ENCODE data around the gene TIMM22. TPM values are rescaled to one million over a fixed set of nuclear protein-coding genes. Genes with fewer than 3 reads are reported as not detected.
"Not testable (repeated sequence)": the region's sequence is repeated elsewhere in the genome, so short reads cannot be mapped to it uniquely, and the experiment has no call there.

TIMM22 gene
- total RNA-seq, 1 donor from 2014 or later, result 19.5 TPM

DNA sequence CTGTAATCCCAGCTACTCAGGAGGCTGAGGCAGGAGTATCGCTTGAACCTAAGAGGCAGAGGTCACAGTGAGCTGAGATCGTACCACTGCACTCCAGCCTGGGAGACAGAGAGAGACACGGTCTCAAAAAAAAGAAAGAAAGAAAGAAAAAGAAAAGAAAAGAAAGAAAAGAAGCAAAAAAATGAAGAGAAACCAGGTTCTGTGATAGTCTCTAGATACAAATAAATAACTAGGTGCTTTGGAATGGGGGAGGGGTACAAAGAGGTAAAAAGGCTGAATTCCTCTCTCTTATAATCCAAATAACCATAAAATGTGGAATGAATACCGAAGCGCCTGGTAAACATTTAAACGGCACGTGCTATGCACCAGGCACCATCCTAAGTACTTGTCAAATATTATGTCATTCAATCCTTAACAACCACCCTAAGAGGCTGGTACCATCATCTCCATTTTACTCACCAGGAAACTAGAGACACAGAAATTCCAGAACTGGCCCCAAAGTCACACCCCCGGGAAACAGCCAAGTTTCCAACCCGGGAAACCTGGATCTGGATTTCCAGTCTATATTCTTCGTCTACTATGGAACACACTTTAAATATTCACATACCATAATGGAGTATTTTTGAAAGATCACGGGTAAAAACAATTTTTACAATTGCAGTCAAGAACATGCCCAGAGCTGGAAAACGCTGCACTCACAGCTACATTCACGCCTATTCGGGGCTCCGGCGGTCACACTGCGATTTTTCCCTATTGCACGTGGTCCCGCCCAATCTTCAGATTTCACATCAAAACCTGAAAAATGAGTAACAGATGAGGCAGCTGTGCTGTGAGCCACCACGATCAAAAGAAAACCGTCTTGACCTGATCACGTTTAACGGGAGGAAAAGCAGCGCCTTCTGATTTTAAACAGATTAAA lies 27.9 kb upstream of the TIMM22 start:
- Mint-ChIP-seq H3K9me3 (no peaks in the 10 kb centered on the region), H3K27ac (ENCODE audit: unreplicated experiment) (no peak overlapping the region), H3K36me3 (ENCODE audit: low read depth) (peaks cover 7% of the 10 kb centered on the region), H3K27me3 (ENCODE audit: low read depth) (no peaks in the 10 kb centered on the region), H3K4me3 (no peak overlapping the region), H3K4me1 (peaks cover 63% of the 10 kb centered on the region)
- no peak for DNase-seq (ENCODE audit: low read depth, low spot score)
- TF ChIP-seq, protein P1, sequence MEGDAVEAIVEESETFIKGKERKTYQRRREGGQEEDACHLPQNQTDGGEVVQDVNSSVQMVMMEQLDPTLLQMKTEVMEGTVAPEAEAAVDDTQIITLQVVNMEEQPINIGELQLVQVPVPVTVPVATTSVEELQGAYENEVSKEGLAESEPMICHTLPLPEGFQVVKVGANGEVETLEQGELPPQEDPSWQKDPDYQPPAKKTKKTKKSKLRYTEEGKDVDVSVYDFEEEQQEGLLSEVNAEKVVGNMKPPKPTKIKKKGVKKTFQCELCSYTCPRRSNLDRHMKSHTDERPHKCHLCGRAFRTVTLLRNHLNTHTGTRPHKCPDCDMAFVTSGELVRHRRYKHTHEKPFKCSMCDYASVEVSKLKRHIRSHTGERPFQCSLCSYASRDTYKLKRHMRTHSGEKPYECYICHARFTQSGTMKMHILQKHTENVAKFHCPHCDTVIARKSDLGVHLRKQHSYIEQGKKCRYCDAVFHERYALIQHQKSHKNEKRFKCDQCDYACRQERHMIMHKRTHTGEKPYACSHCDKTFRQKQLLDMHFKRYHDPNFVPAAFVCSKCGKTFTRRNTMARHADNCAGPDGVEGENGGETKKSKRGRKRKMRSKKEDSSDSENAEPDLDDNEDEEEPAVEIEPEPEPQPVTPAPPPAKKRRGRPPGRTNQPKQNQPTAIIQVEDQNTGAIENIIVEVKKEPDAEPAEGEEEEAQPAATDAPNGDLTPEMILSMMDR (conservative IDR thresholded peaks at IDR 0.05), result no peak

DNA sequence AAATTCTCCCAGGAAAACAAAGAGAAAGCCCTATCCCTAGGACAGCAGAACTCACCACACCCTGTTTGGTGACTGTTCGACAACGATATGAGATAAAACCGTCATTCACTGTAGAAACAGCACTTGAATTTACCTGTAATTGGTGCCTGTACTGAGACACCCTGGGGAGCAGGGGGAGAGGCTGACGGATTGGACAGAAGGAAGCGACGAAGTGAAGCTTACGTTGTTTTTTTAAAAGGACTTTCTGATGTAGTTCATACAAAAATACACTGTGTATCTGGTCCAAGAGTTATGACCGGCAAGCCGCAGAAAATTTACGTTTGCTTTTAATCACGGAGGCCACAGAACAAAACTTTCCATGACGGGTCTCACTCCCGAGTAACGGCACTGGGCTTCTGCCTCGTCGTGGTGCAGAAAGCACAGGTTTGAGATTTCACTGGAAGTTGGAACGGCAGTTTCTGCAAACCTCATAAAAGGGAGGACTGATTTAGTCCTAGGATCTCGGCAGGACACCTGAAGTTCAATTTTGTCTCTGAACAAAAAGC lies 27.0 kb upstream of the TIMM22 start:
- Mint-ChIP-seq H3K4me3 (peak overlapping the region; percentile 17), H3K36me3 (ENCODE audit: low read depth) (peaks cover 7% of the 10 kb centered on the region), H3K4me1 (peaks cover 58% of the 10 kb centered on the region), H3K27me3 (ENCODE audit: low read depth) (no peaks in the 10 kb centered on the region), H3K9me3 (no peaks in the 10 kb centered on the region), H3K27ac (ENCODE audit: unreplicated experiment) (peak overlapping the region; percentile 29)
- TF ChIP-seq, protein P1 (conservative IDR thresholded peaks at IDR 0.05), result no peak
- no peak for DNase-seq (ENCODE audit: low read depth, low spot score)

- peaks cover 57% of the 10 kb centered on the region for H3K4me1 Mint-ChIP-seq
- peaks cover 7% of the 10 kb centered on the region for H3K36me3 Mint-ChIP-seq (ENCODE audit: low read depth)
- no peaks in the 10 kb centered on the region for H3K27me3 Mint-ChIP-seq (ENCODE audit: low read depth)
- H3K4me3 Mint-ChIP-seq, result peak overlapping the region; percentile 17
- DNase-seq (ENCODE audit: low read depth, low spot score), result no peak
- H3K9me3 Mint-ChIP-seq, result no peaks in the 10 kb centered on the region
- TF ChIP-seq, protein P1 (conservative IDR thresholded peaks at IDR 0.05), result no peak
- peak overlapping the region; percentile 92 for H3K27ac Mint-ChIP-seq (ENCODE audit: unreplicated experiment)
Measured at GRCh38 chr17:970364-970763, 26.6 kb upstream of the TIMM22 start.

GRCh38 chr17:971861-972260 lies 25.1 kb upstream of the TIMM22 start:
- H3K9me3 Mint-ChIP-seq; H3K36me3 Mint-ChIP-seq (ENCODE audit: low read depth); DNase-seq (ENCODE audit: low read depth, low spot score); H3K4me3 Mint-ChIP-seq; H3K27ac Mint-ChIP-seq (ENCODE audit: unreplicated experiment); H3K27me3 Mint-ChIP-seq (ENCODE audit: low read depth): not testable (repeated sequence)
- H3K4me1 Mint-ChIP-seq, result peaks cover 58% of the 10 kb centered on the region

- no peak for DNase-seq (ENCODE audit: low read depth, low spot score)
- TF ChIP-seq, protein P1 (conservative IDR thresholded peaks at IDR 0.05), result no peak
- peak overlapping the region; percentile 56 for H3K4me3 Mint-ChIP-seq
- H3K36me3 Mint-ChIP-seq (ENCODE audit: low read depth), result peaks cover 3% of the 10 kb centered on the region
- peaks cover 63% of the 10 kb centered on the region for H3K4me1 Mint-ChIP-seq
- no peak overlapping the region for H3K27ac Mint-ChIP-seq (ENCODE audit: unreplicated experiment)
- H3K9me3 Mint-ChIP-seq, result no peaks in the 10 kb centered on the region
- no peaks in the 10 kb centered on the region for H3K27me3 Mint-ChIP-seq (ENCODE audit: low read depth)
Measured at GRCh38 chr17:973053-973452, 23.9 kb upstream of the TIMM22 start.

- not testable (repeated sequence) for H3K36me3 Mint-ChIP-seq (ENCODE audit: low read depth); H3K27me3 Mint-ChIP-seq (ENCODE audit: low read depth); H3K27ac Mint-ChIP-seq (ENCODE audit: unreplicated experiment); DNase-seq (ENCODE audit: low read depth, low spot score); H3K9me3 Mint-ChIP-seq
- Mint-ChIP-seq H3K4me1 (peaks cover 48% of the 10 kb centered on the region), H3K4me3 (peak overlapping the region; percentile 73)
Measured at GRCh38 chr17:974778-975177, 22.2 kb upstream of the TIMM22 start.
